Kidney (tissue), 14 donors: ENCODE data around the gene GRIK2. TPM values are rescaled to one million over a fixed set of nuclear protein-coding genes. Genes with fewer than 3 reads are reported as not detected.

ENCODE experiments used
- DNase-seq, 5 donors: peaks; one replicate each; pipeline ENCODE4 v3.0.0-alpha.2; 2013 to 2020
- FAIRE-seq: peaks from 2 replicates; lab custom pipeline; 2012; peaks lifted over from hg19 to GRCh38; lab: Jason Lieb, UNC
- H3K27ac ChIP-seq, 2 donors: one replicate each; pipeline ENCODE4 v1.7.0; 2013; ENCODE audit warnings: low read depth in 2 of 2, low read length in 2 of 2, inconsistent platforms in 1 of 2
- H3K27me3 ChIP-seq: one replicate; pipeline ENCODE4 v1.7.1; 2013; ENCODE audit warnings: low read length, inconsistent platforms; ENCODE audit not compliant: control insufficient read depth, insufficient read depth
- H3K36me3 ChIP-seq, 3 donors: one replicate each; pipeline versions ENCODE4 v1.7.0 to v1.7.1; 2013; ENCODE audit warnings: low read length in 3 of 3, control low read depth in 1 of 3, inconsistent platforms in 1 of 3; ENCODE audit not compliant: insufficient read depth in 3 of 3, control insufficient read depth in 2 of 3
- H3K4me1 ChIP-seq, 3 donors: one replicate each; pipeline versions ENCODE4 v1.7.0 to v1.7.1; 2013; ENCODE audit warnings: low read length in 3 of 3, inconsistent platforms in 1 of 3, low read depth in 1 of 3; ENCODE audit not compliant: control insufficient read depth in 2 of 3, insufficient read depth in 2 of 3
- H3K4me3 ChIP-seq, 3 donors: one replicate each; pipeline versions ENCODE4 v1.7.0 to v1.8.1; 2013; ENCODE audit warnings: low read length in 3 of 3, control low read depth in 1 of 3, inconsistent platforms in 1 of 3
- H3K9ac ChIP-seq, 3 donors: one replicate each; pipeline versions ENCODE4 v1.7.0 to v1.7.1; 2013; ENCODE audit warnings: low read length in 3 of 3, control low read depth in 1 of 3, inconsistent platforms in 1 of 3
- H3K9me3 ChIP-seq, 3 donors: one replicate each; pipeline versions ENCODE4 v1.7.0 to v1.7.1; 2013; ENCODE audit warnings: low read length in 3 of 3, control low read depth in 1 of 3, inconsistent platforms in 1 of 3; ENCODE audit not compliant: control insufficient read depth in 2 of 3, insufficient read depth in 1 of 3
- intact Hi-C: fragments of 100-400 bp; cut with DNase I; formaldehyde crosslinking; loops from one replicate; pipeline ENCODE4 v1.11.1; 2022
- polyA plus RNA-seq: library from polyadenylated mRNA; stranded (reverse); fragments of 350-450 nt; fragmentation: Illumina TruSeq; extraction: RNeasy Lipid Tissue Mini Kit (QIAGEN cat#74804); gene quantifications from one replicate; pipeline ENCODE4 v1.2.3, GENCODE V29; 2014; ENCODE audit warnings: low read depth, low replicate concordance; ENCODE audit not compliant: insufficient read depth
- total RNA-seq: library from RNA; stranded (reverse); fragmentation: NEBNext Ultra II Directional; extraction: Animal tissue kit (Norgen Biotek cat#: 25700); gene quantifications from one replicate; pipeline ENCODE4 v1.2.1, GENCODE V29; 2021
- TF ChIP-seq, protein P1 (sequence below): IDR thresholded peaks from 3 replicates; pipeline ENCODE4 v1.5.1; 2012; ENCODE audit warnings: mild to moderate bottlenecking, moderate library complexity, borderline replicate concordance; ENCODE audit not compliant: insufficient read depth; ENCODE audit errors: extremely low read depth
- donor health status: control.
- donor health status: control.
- donor health status: control.
- donor health status: control.
- donor health status: control.
- donor health status: DM: yes; HTN: yes; CAD: no.
- donor health status: Normal renal cell carcinoma (clear cell type).

GRIK2 gene
- total and polyA plus RNA-seq, 2 donors from 2014 or later = 0.82 to 1.4 TPM

DNA sequence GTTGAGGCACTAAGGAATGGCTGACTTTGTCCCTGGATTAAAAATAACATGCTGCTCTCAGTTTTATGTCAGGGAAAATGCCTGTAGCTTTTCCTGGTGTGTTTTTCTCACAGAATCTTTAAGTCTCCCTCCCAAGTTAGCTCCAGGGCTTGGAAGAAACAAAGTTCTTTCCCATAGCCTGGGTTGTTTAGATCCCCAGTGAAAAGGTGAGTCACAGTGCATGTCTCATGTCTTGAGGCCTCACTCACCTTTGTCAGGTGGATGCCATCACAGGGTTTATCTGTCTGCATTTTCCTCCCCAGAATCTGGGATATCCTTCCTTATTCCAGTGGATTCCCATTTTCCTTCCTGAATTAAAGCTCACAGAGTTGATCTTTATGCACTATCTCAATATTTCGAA is 722.4 kb downstream of the GRIK2 start:
- Histone ChIP-seq H3K27me3 (no peaks in the 10 kb centered on the region), H3K9me3 (peaks cover 0 to 2% (median 0%) of the 10 kb centered on the region in 3 donors), H3K4me3 (no peak overlapping the region), H3K27ac (no peak overlapping the region), H3K4me1 (no peaks in the 10 kb centered on the region), H3K9ac (no peak overlapping the region), H3K36me3 (no peaks in the 10 kb centered on the region)
- TF ChIP-seq, protein P1, sequence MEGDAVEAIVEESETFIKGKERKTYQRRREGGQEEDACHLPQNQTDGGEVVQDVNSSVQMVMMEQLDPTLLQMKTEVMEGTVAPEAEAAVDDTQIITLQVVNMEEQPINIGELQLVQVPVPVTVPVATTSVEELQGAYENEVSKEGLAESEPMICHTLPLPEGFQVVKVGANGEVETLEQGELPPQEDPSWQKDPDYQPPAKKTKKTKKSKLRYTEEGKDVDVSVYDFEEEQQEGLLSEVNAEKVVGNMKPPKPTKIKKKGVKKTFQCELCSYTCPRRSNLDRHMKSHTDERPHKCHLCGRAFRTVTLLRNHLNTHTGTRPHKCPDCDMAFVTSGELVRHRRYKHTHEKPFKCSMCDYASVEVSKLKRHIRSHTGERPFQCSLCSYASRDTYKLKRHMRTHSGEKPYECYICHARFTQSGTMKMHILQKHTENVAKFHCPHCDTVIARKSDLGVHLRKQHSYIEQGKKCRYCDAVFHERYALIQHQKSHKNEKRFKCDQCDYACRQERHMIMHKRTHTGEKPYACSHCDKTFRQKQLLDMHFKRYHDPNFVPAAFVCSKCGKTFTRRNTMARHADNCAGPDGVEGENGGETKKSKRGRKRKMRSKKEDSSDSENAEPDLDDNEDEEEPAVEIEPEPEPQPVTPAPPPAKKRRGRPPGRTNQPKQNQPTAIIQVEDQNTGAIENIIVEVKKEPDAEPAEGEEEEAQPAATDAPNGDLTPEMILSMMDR = no peak
- DNase-seq (no peak), FAIRE-seq (no peak)
- intact Hi-C loops = no loop called here

DNA sequence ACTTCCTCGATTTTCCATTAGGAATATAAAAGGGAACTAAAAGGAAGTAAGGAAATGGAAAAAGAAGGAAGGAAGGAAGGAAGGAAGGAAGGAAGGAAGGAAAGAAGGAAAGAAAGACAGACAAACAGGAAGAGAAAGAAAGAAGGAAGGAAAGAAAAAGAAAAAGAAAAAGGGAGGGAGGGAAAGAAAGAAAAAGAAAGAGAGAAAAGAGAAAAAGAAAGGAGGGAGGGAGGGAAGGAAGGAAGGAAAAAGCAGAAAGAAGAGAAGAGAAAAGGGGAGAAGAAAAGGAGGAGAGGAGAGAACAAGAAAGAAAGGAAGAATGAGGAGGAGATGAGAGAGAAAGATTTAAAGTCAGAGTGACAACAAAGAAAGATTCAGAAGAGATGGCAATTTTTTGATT is 724.5 kb downstream of the GRIK2 start:
- TF ChIP-seq, protein P1 = no peak
- Histone ChIP-seq H3K4me1 (no peaks in the 10 kb centered on the region), H3K36me3 (no peaks in the 10 kb centered on the region), H3K9ac (no peak overlapping the region), H3K9me3 (peaks cover 0 to 2% (median 0%) of the 10 kb centered on the region in 3 donors), H3K4me3 (no peak overlapping the region), H3K27me3 (no peaks in the 10 kb centered on the region), H3K27ac (no peak overlapping the region)
- FAIRE-seq = no peak
- intact Hi-C loops = no loop called here
- DNase-seq = no peak
